HG03135 (cell line): ENCODE results near the gene PALLD.
"Not testable (repeated sequence)": the region's sequence is repeated elsewhere in the genome, so short reads cannot be mapped to it uniquely, and the experiment has no call there.

Experiments
- ATAC-seq: cut with Tn5 transposase; IDR thresholded peaks from one replicate; pipeline ENCODE4 v1.9.1; 2021; ENCODE audit warnings: mild to moderate bottlenecking, moderate library complexity; ENCODE audit not compliant: unreplicated experiment

Gene PALLD

GRCh38 chr4:168777277-168777965 lies 280.6 kb downstream of the PALLD start:
- ATAC-seq: no peak

- ATAC-seq: no peak
These were observed 284.5 kb downstream of the PALLD start for GRCh38 chr4:168781341-168781740.

- ATAC-seq: no peak
These were observed 285.1 kb downstream of the PALLD start for GRCh38 chr4:168781926-168782325.

- no peak for ATAC-seq
These were observed 285.6 kb downstream of the PALLD start for GRCh38 chr4:168782439-168782838.

- ATAC-seq: no peak
These were observed 288.1 kb downstream of the PALLD start for GRCh38 chr4:168784786-168785461.

GRCh38 chr4:168787334-168787733 lies 290.5 kb downstream of the PALLD start:
- ATAC-seq: no peak

- no peak for ATAC-seq
These were observed 291.1 kb downstream of the PALLD start for GRCh38 chr4:168787801-168788595.

GRCh38 chr4:168790898-168791297 lies 294.0 kb downstream of the PALLD start:
- no peak for ATAC-seq

- ATAC-seq: no peak
These were observed 294.5 kb downstream of the PALLD start for GRCh38 chr4:168791376-168791775.

GRCh38 chr4:168793542-168793941 lies 296.7 kb downstream of the PALLD start:
- ATAC-seq: no peak

- no peak for ATAC-seq
These were observed 297.3 kb downstream of the PALLD start for GRCh38 chr4:168794092-168794707.

- ATAC-seq: no peak
These were observed 298.0 kb downstream of the PALLD start for GRCh38 chr4:168794881-168795280.

- ATAC-seq: no peak
These were observed 298.5 kb downstream of the PALLD start for GRCh38 chr4:168795346-168795745.

- ATAC-seq: no peak
These were observed 299.7 kb downstream of the PALLD start for GRCh38 chr4:168796362-168797106.

- no peak for ATAC-seq
These were observed 300.3 kb downstream of the PALLD start for GRCh38 chr4:168797194-168797593.

- no peak for ATAC-seq
These were observed 301.0 kb downstream of the PALLD start for GRCh38 chr4:168797738-168798375.

- no peak for ATAC-seq
These were observed 304.1 kb downstream of the PALLD start for GRCh38 chr4:168800926-168801325.

GRCh38 chr4:168802222-168802621 lies 305.4 kb downstream of the PALLD start:
- ATAC-seq: no peak

GRCh38 chr4:168803052-168803451 lies 306.2 kb downstream of the PALLD start:
- not testable (repeated sequence) for ATAC-seq

GRCh38 chr4:168803732-168804131 lies 306.9 kb downstream of the PALLD start:
- ATAC-seq: no peak
